Measurements from ENCODE around the gene DLG2. TPM values are rescaled to one million over a fixed set of nuclear protein-coding genes. Genes with fewer than 3 reads are reported as not detected.

The DLG2 gene
- total and polyA plus RNA-seq, 3 experiments from 2014 or later: 0.81 to 1.5 (median 1.3) TPM

DNA sequence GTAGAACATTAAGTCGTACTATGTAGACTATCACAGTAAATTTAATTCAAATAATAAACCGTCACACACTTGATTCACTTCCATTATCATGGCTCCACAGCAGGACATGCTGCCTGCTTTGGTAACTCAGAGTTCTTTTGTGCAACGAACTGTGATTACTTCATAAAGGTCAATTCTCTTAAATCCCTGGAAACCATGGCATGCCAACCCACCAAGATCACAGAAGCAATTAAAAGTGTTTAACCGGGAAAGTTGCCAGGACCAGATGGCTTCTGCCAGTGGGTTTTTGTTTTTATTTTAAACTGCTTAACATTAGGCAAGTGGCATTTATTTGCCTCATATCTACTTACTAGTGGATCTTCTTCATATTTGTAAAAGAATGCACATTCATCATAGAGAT lies 1162.1 kb downstream of the DLG2 start:
- DNase-seq: no peak
- ChIA-PET POLR2A (no interaction called here), CTCF (no interaction called here)
- H3K4me1 Mint-ChIP-seq: no peaks in the 10 kb centered on the region
- no peaks in the 10 kb centered on the region for H3K36me3 Mint-ChIP-seq
- Histone ChIP-seq H3K4me1 (ENCODE audit: insufficient read depth, low read length) (no peaks in the 10 kb centered on the region), H3K36me3 (ENCODE audit: insufficient read depth, low read length) (no peaks in the 10 kb centered on the region), H3K27me3 (ENCODE audit: insufficient read depth, low read length, poor library complexity, severe bottlenecking) (no peaks in the 10 kb centered on the region), H3K4me3 (ENCODE audit: low read length) (no peak overlapping the region), H3K9me3 (ENCODE audit: low read length) (no peaks in the 10 kb centered on the region), H3K27ac (ENCODE audit: low read depth, low read length) (no peak overlapping the region)
- H3K9me3 Mint-ChIP-seq: peaks cover 2 to 22% (median 3%) of the 10 kb centered on the region in 5 donors
- no peaks in the 10 kb centered on the region for H3K27me3 Mint-ChIP-seq
- no peak overlapping the region for H3K4me3 Mint-ChIP-seq
- H3K27ac Mint-ChIP-seq: no peak overlapping the region

DNA sequence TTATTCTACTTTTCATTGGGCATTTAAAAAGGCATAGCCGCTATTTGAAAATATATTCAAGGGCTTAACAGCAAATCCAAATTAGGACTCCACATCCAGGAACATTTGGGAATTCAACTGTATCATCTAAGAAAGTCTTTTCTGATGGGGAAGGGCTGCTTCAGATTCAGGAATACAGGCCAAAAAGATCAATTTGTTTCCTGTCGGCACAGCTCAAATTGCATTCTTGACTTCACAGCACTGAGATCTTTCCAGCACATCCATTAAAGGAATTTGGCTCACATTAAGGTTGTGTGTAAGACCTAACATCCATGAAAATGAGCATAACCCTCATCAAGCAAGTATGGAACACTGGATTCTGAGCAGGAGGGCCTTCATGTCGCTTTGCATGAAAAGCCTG lies 1171.5 kb downstream of the DLG2 start:
- H3K4me3 Mint-ChIP-seq: no peak overlapping the region
- H3K36me3 ChIP-seq (ENCODE audit: insufficient read depth, low read length): no peaks in the 10 kb centered on the region
- H3K4me1 Mint-ChIP-seq: no peaks in the 10 kb centered on the region
- H3K27me3 Mint-ChIP-seq: no peaks in the 10 kb centered on the region
- peaks cover 6 to 33% (median 9%) of the 10 kb centered on the region in 5 donors for H3K9me3 Mint-ChIP-seq
- POLR2A ChIA-PET: no interaction called here
- H3K4me1 ChIP-seq (ENCODE audit: insufficient read depth, low read length): no peaks in the 10 kb centered on the region
- CTCF ChIA-PET: no interaction called here
- no peaks in the 10 kb centered on the region for H3K9me3 ChIP-seq (ENCODE audit: low read length)
- no peak for DNase-seq
- H3K27ac ChIP-seq (ENCODE audit: low read depth, low read length): no peak overlapping the region
- H3K4me3 ChIP-seq (ENCODE audit: low read length): no peak overlapping the region
- H3K27me3 ChIP-seq (ENCODE audit: insufficient read depth, low read length, poor library complexity, severe bottlenecking): no peaks in the 10 kb centered on the region
- H3K27ac Mint-ChIP-seq: no peak overlapping the region
- H3K36me3 Mint-ChIP-seq: no peaks in the 10 kb centered on the region

DNA sequence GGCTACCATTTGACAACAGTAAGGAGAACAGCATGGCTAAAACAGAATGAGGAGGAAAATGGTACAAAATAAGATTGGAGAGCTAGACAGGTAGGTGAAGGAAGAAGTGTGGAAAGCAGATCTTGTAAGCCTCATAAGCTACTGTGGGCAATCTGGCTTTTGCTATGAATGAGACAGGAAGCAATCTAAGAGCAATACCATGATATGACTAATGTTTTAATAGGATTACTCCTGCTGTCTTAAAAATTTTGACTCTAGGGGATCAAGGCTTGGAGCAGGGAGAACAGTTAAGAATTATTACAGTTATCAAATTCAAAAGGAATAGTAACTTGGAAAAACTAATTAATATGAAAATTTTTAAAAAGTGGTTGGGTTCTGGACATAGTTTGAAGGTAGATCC lies 1174.9 kb downstream of the DLG2 start:
- no peaks in the 10 kb centered on the region for H3K4me1 ChIP-seq (ENCODE audit: insufficient read depth, low read length)
- ChIA-PET CTCF (no interaction called here), POLR2A (no interaction called here)
- H3K27ac ChIP-seq (ENCODE audit: low read depth, low read length): no peak overlapping the region
- H3K9me3 Mint-ChIP-seq: peaks cover 4 to 38% (median 11%) of the 10 kb centered on the region in 5 donors
- no peak for DNase-seq
- no peaks in the 10 kb centered on the region for H3K36me3 ChIP-seq (ENCODE audit: insufficient read depth, low read length)
- H3K36me3 Mint-ChIP-seq: no peaks in the 10 kb centered on the region
- peak overlapping the region in 1 of 8 donors; percentile 67 for H3K27ac Mint-ChIP-seq
- no peaks in the 10 kb centered on the region for H3K27me3 ChIP-seq (ENCODE audit: insufficient read depth, low read length, poor library complexity, severe bottlenecking)
- H3K4me3 ChIP-seq (ENCODE audit: low read length): no peak overlapping the region
- H3K4me1 Mint-ChIP-seq: no peaks in the 10 kb centered on the region
- no peak overlapping the region for H3K4me3 Mint-ChIP-seq
- no peaks in the 10 kb centered on the region for H3K9me3 ChIP-seq (ENCODE audit: low read length)
- H3K27me3 Mint-ChIP-seq: no peaks in the 10 kb centered on the region

DNA sequence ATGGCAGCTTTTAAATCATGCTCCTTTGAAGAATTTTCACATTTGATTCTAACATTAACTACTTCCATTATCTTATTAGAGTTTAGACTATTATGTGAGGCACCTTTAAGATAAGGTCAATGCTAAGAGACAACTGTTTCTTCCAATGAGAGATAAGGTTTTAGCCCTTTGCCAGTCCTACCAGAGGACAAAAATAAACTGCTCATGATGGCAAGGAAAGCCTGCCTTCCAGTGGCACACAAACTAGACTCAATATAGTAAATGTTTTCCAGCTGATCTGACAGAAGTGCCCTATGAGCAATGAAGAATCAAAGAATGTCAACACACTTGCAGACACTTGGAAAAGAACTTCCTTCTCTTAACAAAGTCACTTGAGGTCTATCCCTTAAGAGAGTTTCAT lies 1188.6 kb downstream of the DLG2 start:
- Mint-ChIP-seq H3K4me1 (no peaks in the 10 kb centered on the region), H3K36me3 (no peaks in the 10 kb centered on the region), H3K4me3 (no peak overlapping the region), H3K9me3 (peaks cover 0 to 21% (median 10%) of the 10 kb centered on the region in 5 donors), H3K27ac (no peak overlapping the region), H3K27me3 (no peaks in the 10 kb centered on the region)
- Histone ChIP-seq H3K9me3 (ENCODE audit: low read length) (no peaks in the 10 kb centered on the region), H3K4me1 (ENCODE audit: insufficient read depth, low read length) (no peaks in the 10 kb centered on the region), H3K27me3 (ENCODE audit: insufficient read depth, low read length, poor library complexity, severe bottlenecking) (no peaks in the 10 kb centered on the region), H3K27ac (ENCODE audit: low read depth, low read length) (no peak overlapping the region), H3K36me3 (ENCODE audit: insufficient read depth, low read length) (no peaks in the 10 kb centered on the region), H3K4me3 (ENCODE audit: low read length) (no peak overlapping the region)
- no peak for DNase-seq
- POLR2A ChIA-PET: no interaction called here
- CTCF ChIA-PET: no interaction called here

DNA sequence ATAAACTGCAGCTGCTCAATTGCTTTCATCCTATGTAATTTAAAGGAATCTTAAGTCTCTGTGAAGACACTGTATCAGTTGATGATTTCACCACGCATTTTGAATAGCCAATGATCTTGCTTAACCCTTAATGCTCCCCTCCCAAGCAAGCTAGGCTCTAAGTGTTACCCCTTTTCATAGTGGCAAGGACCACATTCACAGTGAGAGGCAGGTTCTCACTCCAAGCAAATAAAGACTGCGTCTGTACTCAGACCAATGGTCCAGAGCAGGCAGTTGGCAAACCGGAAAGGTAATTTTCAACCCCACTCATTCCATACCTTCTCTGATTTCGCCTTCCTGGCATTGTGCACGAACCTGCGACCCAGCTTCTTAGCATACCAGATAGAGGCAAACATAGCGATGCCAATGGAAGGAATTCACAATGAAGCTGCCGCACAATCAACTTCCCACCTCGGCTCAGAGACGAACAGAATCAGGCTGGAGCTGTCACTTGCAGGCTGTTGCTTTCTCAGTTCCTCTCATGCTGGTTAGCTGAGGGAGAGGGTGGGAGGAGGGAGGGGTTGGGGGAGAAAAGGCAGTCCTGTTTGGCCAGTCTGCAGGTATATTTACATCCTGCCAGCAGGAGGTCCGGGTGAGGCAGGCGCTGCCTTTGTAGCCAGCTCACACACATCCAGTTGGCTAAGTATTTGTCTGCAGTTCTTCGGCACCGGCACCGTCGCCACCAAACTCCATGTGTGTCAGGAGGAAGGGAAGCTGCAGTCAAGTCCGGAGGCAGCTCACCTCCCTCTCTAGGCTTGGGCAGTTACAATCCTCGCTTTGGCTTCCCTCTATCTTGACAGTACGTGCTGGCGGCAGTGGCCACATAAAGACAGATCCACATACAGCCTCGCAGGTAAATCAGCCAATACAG lies 1189.8 kb downstream of the DLG2 start:
- DNase-seq: no peak
- H3K36me3 Mint-ChIP-seq: no peaks in the 10 kb centered on the region
- POLR2A ChIA-PET: no interaction called here
- H3K36me3 ChIP-seq (ENCODE audit: insufficient read depth, low read length): no peaks in the 10 kb centered on the region
- H3K9me3 ChIP-seq (ENCODE audit: low read length): no peaks in the 10 kb centered on the region
- H3K4me3 Mint-ChIP-seq: no peak overlapping the region
- H3K27me3 ChIP-seq (ENCODE audit: insufficient read depth, low read length, poor library complexity, severe bottlenecking): no peaks in the 10 kb centered on the region
- no peak overlapping the region for H3K27ac Mint-ChIP-seq
- H3K27me3 Mint-ChIP-seq: no peaks in the 10 kb centered on the region
- no peak overlapping the region for H3K27ac ChIP-seq (ENCODE audit: low read depth, low read length)
- H3K9me3 Mint-ChIP-seq: peaks cover 0 to 21% (median 10%) of the 10 kb centered on the region in 5 donors
- no peaks in the 10 kb centered on the region for H3K4me1 ChIP-seq (ENCODE audit: insufficient read depth, low read length)
- no peaks in the 10 kb centered on the region for H3K4me1 Mint-ChIP-seq
- no peak overlapping the region for H3K4me3 ChIP-seq (ENCODE audit: low read length)
- CTCF ChIA-PET: no interaction called here

DNA sequence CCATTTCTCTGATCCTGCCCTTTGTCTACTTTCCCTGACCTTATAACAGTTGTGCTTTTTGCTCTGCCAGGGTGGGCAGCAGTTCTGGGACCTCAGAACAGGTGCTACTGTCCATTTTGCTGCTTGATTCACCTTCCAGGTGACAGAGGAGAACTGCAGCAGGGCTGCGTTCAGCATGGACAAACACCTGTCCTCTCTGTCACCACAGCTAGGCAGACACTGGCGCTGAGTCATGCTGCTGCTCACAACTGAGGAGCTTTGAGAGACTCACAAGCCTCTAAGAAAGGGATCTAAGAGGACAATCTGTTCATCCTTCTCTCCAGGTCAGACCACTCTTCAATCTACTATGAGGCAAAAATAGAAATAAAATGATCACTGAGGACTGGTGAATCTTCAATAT lies 1196.5 kb downstream of the DLG2 start:
- no peaks in the 10 kb centered on the region for H3K36me3 ChIP-seq (ENCODE audit: insufficient read depth, low read length)
- H3K4me3 ChIP-seq (ENCODE audit: low read length): no peak overlapping the region
- Mint-ChIP-seq H3K27ac (no peak overlapping the region), H3K36me3 (no peaks in the 10 kb centered on the region), H3K4me1 (no peaks in the 10 kb centered on the region), H3K4me3 (no peak overlapping the region), H3K27me3 (no peaks in the 10 kb centered on the region), H3K9me3 (peaks cover 6 to 29% (median 12%) of the 10 kb centered on the region in 5 donors)
- DNase-seq: no peak
- H3K4me1 ChIP-seq (ENCODE audit: insufficient read depth, low read length): no peaks in the 10 kb centered on the region
- CTCF ChIA-PET: no interaction called here
- POLR2A ChIA-PET: no interaction called here
- no peaks in the 10 kb centered on the region for H3K9me3 ChIP-seq (ENCODE audit: low read length)
- H3K27ac ChIP-seq (ENCODE audit: low read depth, low read length): no peak overlapping the region
- H3K27me3 ChIP-seq (ENCODE audit: insufficient read depth, low read length, poor library complexity, severe bottlenecking): no peaks in the 10 kb centered on the region

DNA sequence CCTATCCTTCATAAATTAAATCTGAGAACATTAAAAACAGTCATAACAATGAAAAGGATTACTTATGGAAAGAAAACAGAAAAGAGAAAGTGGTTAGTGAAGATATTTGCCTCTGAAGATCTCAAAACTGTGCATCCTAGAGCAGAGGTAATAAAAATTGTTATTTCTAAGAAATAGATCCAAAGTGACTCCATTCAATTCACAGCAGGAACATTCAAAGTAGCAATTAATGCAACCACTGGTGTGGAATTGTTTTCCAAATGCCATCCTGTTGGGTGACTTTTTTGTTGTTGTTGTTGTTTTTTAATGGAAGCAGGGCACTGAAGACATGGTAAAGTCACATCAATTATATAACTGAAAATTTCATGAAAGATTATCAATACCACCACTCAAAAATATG lies 1201.5 kb downstream of the DLG2 start:
- Histone ChIP-seq H3K4me1 (ENCODE audit: insufficient read depth, low read length) (no peaks in the 10 kb centered on the region), H3K4me3 (ENCODE audit: low read length) (no peak overlapping the region), H3K36me3 (ENCODE audit: insufficient read depth, low read length) (no peaks in the 10 kb centered on the region), H3K9me3 (ENCODE audit: low read length) (no peaks in the 10 kb centered on the region), H3K27me3 (ENCODE audit: insufficient read depth, low read length, poor library complexity, severe bottlenecking) (no peaks in the 10 kb centered on the region), H3K27ac (ENCODE audit: low read depth, low read length) (no peak overlapping the region)
- no peaks in the 10 kb centered on the region for H3K27me3 Mint-ChIP-seq
- H3K36me3 Mint-ChIP-seq: no peaks in the 10 kb centered on the region
- CTCF ChIA-PET: no interaction called here
- H3K4me3 Mint-ChIP-seq: no peak overlapping the region
- H3K27ac Mint-ChIP-seq: no peak overlapping the region
- H3K4me1 Mint-ChIP-seq: no peaks in the 10 kb centered on the region
- POLR2A ChIA-PET: no interaction called here
- DNase-seq: no peak
- peaks cover 9 to 38% (median 16%) of the 10 kb centered on the region in 5 donors for H3K9me3 Mint-ChIP-seq

DNA sequence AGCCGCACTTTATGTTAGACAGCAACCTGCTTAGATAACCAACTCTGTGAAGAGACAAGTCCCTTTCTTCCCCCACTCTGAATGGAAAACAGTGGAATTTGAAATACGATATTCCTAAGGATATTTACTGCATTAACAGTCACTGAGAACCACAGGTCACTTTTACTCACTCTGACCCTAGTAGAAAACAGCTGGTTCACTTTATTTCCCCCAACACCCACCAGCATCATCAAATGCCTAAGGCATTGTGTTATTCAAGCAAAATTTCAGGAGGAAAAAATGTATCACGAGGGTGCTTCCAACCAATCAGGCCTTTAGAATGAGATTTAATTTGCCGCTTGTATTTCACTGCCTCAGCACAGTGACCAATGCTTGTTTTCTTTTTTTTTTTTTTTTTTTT lies 1206.9 kb downstream of the DLG2 start:
- Histone ChIP-seq H3K36me3 (ENCODE audit: insufficient read depth, low read length) (no peaks in the 10 kb centered on the region), H3K4me3 (ENCODE audit: low read length) (no peak overlapping the region), H3K4me1 (ENCODE audit: insufficient read depth, low read length) (no peaks in the 10 kb centered on the region), H3K9me3 (ENCODE audit: low read length) (no peaks in the 10 kb centered on the region), H3K27me3 (ENCODE audit: insufficient read depth, low read length, poor library complexity, severe bottlenecking) (no peaks in the 10 kb centered on the region), H3K27ac (ENCODE audit: low read depth, low read length) (no peak overlapping the region)
- Mint-ChIP-seq H3K36me3 (no peaks in the 10 kb centered on the region), H3K27me3 (no peaks in the 10 kb centered on the region), H3K9me3 (peaks cover 7 to 51% (median 14%) of the 10 kb centered on the region in 5 donors), H3K4me1 (no peaks in the 10 kb centered on the region), H3K4me3 (peak overlapping the region in 1 of 7 donors; percentile 29), H3K27ac (no peak overlapping the region)
- ChIA-PET POLR2A (no interaction called here), CTCF (no interaction called here)
- DNase-seq: no peak
